Fibroblast of skin of abdomen (primary cell): ENCODE results near the gene CSNK1A1.
A peak's percentile ranks its signal among the peaks of the same experiment; 100 is the strongest.
"Not testable (repeated sequence)": the region's sequence is repeated elsewhere in the genome, so short reads cannot be mapped to it uniquely, and the experiment has no call there.

Experiments used
- DNase-seq: peaks from one replicate; pipeline ENCODE4 v3.0.0-alpha.2; 2013

Gene CSNK1A1

DNA sequence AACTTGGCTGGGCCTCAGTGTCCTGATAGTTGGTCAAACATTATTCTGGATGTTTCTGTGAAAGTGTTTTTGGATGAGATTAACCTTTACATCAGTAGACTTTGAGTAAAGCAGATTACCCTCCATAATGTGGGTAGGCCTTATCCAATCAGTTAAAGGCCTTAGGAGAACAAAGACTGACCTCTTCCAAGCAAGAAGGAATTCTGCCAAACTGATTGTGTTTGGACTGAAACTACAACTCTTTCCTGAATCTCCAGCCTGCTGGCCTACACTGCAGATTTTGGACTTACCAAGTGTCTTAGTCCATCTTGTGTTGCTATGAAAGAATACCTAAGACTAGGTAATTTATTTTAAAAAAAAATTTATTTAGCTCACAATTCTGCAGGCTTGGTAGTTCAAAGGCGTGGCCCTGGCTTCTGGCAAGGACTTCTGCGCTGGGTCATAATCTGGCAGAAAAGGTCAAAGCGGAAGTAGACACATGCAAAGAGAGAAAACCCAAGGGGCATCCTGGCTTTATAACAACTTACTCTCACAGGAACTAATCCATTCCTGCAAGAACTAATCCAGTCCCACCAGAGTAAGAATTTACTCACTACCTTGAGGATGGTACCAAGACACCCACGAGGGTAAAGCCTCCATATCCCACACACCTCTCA, 21.5 kb upstream of the CSNK1A1 start:
- DNase-seq, result no peak

DNA sequence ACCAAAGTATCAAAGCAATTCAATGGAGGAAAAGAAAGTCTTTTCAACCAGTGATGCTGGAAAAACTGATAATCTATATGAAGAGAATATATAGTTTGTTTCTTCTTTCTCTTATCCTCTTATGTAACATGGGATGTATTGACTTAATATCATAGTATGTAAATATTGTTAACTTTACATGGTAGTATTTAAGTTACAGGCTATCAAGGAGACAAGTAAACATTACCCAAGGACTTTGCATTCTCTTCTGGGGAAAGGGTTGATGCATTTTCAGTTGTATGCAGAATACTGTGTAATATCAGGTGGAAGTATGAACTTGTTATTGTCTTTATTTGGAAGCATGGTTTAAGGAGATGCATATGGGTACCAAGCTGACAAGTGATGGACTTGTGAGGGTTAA, 20.9 kb upstream of the CSNK1A1 start:
- no peak for DNase-seq

DNA sequence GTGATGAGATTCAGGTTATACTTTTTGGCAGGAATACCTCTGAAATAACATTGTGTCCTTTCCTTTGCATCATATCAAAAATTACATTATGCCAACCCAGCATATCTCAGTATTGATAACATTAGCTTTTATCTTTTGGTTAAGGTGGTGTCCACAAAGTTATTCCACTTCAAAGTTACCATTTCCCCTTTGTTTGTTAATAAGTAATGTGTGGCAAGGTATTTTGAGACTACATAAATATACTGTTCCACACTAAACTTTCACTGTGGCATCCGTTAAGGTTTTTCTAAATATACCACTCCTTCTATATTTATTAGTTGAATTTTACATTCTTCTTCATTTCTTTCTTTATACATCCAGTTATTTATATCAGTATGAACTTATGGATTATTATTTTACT, 16.0 kb upstream of the CSNK1A1 start:
- no peak for DNase-seq

DNA sequence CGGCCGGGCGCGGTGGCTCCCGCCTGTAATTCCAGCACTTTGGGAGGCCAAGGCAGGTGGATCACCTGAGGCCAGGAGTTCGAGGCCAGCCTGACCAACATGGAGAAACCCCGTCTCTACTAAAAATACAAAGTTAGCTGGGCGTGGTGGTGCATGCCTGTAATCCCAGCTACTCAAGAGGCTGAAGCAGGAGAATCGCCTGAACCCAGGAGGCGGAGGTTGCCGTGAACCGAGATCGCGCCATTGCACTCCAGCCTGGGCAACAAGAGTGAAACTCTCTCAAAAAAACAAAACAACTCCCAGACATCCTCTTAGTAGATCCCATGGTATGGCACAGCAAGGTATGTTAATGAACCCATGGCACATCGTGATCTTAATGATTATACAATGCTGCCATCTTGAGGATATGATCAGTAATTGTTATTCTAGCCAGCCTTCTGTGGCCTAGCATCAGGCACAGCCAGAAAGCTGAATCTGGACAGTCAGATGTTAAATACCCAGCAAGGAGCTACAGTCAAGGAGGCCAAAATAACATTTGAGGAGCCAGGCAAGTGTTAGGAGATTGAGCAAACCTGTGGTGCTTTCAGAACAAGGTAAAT, 13.4 kb upstream of the CSNK1A1 start:
- peak; percentile 84 for DNase-seq

DNA sequence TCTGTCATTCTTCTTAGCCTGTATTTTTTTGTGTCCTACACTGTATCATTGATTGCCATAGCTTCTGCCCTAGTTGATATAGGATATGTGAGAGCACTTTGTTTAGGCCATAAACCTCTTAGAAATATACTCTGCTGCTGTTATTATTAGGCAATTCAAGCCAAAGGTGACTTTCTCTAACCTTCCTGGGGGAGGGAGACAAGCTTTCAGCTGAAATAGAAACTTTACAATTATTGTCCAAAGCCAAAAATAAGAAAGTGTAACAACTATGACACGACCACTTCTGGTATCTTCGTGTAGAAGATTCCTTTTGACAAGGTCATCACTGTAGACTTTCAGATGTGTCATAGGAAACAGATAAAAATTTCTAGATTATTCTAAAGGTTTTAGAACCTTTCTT, 12.2 kb upstream of the CSNK1A1 start:
- peak; percentile 60 for DNase-seq

DNA sequence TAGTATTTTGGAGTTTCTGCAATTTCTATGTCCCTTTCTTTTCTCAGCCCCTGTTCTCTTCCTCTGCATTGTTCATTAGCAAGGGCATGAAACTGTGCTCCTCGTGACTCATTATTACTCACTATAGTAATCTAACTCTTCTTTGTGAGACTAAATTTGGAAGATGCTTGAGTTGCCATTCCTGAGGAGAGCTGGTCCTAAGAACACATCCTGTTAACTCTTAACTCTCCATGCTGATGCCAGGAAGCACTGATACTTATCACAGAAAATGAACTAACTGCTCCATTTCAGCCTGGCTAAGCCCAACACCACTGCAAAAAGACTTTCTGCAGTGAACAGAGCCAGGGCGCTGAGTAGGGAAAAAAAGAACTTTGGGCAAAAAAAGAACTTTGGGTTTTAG, 10.6 kb upstream of the CSNK1A1 start:
- peak; percentile 96 for DNase-seq

DNA sequence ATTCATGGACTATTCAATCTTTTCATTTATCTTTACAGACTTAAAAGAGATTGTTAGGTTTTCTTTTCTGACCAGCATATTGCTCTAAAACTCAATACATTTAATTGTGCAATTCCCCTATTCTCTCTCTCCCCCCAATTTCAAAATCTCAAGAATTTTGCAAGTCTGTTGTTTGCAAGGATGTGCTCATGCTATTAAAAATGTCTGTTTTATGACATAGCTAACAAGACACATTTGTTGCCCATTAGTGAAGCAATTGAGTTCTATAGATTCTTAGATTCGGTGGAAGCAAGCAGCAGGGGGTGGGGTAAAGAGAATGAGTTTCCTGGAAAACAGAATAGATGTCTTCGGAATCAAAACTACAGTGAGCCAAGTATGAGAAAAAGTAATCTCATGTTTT, 8.5 kb upstream of the CSNK1A1 start:
- peak; percentile 83 for DNase-seq

DNA sequence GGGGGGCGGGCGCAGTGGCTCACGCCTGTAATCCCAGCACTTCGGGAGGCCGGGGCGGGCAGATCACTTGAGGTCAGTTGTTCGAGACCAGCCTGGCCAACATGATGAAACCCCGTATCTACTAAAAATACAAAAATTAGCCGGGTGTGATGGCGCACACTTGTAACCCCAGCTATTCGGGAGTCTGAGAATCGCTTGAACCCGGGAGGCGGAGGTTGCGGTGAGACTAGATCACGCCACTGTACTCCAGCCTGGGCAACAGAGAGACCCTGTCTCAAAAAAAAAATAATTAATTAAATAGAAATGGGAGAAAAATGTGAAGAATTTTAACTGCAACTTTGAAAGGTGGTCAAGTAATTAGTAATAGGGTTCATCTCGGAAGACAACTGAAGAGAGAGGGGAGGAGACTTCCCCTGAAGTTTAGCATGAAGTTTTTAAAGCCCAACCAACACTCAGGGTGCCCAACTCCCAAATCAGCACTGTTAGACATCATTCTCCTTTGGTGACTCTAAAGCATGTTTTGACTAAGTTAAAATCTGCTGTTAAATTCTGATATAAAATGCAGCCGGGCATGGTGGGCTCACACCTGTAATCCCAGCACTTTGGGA, 1.4 kb upstream of the CSNK1A1 start:
- peak; percentile 29 for DNase-seq

DNA sequence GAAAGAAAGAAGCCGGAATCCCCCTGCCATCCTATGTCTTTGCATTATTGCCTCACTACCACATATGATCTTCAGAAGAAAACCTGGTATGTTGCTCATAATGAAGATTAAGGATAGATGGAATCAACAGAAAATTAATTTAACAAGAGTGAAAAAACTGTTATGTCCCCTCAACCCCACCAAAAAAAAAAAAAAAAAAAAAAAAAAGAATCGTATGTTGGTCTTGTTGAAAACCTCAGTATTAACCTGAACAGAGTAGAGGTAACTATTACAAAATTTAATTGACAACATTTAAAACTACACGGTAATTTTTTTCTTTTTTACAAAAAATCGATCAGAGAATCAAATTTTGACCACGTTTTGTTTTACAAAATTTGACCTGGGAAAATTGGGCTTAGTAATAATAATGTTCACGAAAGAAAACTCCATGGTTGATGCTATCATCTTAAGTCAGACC, 827 bp upstream of the CSNK1A1 start:
- no peak for DNase-seq

DNA sequence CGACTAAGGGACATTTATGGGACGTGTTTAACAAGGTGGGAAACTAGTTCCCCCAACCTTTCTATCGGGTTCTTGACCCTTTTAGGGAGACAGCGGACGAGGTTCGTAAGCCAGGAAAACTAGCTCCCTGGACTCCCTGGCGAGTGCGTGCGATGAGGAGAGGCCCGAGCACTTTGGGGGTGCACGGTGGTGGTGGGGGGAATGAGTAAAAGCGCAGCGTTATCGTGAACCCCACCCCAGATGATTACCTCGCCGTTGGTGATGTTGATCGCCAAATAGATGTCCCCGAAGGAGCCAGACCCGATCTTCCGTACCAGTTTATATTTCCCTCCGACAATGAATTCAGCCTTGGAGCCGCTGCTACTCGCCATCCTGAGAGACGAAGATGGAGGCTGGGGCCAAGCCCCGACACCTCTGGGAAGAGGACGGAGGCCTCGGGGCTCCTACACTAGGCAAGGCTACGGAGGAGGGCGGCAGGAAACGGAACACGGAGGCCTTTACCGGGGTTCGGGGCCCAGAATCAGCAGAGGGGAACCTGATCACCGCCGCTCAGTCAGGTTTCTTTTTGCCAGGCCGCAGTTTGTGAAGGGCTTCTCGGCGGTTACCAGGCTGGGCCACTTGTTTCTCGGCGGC, 529 bp downstream of the CSNK1A1 start:
- no peak for DNase-seq

DNA sequence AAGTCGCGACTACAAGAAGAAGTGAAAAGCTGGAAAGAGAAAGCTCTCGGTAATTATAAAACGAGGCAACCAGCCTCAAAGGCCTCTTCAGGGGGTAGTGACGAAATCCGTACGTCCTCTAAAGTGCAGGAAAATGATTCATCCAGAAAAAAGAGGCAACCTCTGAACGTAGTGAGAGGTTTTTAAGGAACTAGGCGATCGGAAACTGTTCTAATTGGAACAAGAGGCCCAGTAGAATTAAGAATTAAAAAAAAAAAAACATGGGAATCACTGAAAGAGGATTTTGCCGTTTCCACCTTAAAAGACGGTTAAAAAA, 1.0 kb downstream of the CSNK1A1 start:
- peak; percentile 55 for DNase-seq

DNA sequence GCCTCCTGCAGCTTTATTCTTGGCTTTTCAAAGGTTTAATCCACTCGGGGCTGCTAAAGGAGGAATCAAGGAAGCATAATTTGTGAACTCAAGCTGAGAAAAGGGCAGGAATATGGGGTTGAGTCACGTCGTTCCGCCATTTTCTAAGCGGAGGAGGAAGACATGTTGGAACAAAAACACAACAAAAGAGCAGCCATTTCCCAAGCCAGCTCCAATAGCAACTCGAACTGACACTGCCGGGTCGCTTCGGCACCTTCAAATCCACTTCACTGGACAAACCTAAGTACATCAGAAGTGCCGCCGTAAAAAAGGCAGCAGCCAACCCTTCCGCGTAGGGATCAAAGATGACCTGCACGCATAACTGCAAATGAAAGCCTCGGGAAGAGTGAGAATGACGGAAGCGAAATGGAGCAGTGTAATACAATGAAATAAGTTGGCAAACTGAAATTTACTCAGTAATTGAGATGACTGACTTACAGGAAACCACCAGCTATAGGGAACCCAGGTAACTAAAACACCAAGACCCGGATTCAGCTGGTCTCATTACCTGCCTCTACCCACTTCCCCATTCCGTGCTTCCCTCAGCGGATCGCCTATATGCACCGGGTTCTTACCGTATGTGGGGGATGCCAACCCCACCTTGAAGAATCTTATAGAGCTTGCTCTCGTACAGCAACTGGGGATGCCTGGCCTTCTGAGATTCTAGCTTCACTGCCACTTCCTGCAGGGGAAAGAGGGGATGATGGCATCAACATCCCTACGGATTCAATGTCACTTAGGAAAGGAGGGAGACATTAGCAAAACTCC, 1.6 kb downstream of the CSNK1A1 start:
- peak; percentile 50 for DNase-seq

DNA sequence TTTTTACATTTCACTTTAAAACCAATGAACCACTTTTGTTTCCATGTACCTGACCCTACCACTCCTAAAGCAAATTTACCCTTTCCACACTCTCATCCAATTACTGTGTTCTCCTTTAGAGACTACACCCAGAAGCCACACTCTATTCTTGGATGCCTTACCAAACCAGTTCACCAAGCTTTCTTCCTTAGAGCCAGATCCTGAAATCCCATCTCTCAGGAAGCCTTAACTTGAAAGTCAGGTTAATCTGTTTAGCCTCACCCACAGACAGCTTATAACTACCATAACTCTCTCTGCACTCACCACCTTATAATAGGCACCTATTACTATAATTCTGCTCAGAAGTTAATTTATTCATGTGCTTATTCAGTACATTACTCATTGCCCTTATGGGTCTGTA, 4.3 kb downstream of the CSNK1A1 start:
- no peak for DNase-seq

DNA sequence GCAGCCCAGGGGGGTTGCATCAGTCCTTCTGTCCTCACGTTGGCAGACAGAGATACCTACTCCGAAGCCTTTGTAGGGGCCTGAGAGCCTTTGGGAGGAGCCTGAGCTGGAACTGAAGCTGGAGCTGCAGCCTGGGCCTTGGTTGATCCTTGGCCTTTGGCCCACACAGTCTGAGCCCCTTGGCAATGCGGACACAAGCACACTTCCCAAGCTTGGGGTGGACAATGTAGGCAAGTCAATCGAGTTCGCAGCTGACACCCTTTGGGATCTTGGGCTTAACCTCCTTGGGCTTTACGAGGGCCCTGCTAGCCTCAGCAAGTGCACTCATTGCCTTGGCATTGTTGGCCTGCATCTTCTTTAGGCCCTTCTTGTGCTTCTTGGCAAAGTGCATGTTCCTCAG, 5.9 kb downstream of the CSNK1A1 start:
- DNase-seq, result no peak

DNA sequence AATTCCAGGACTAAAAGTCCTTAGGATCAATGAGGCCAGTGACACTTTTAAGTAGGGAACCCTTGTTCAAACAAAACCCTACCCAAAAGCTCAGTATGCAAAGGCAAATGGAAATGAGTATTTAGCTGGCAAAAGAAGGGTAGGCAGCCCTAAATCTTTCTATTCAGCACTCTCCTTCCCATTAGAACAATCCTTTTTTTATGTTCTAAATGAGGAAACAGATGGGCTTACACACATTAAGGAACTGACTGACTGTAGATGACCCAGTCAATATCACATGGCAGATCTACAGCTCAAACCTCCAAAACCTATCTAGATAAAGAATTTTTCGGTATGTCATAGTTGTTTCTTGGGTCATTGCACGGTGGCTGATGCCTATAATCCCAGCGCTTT, 7.2 kb downstream of the CSNK1A1 start:
- no peak for DNase-seq

DNA sequence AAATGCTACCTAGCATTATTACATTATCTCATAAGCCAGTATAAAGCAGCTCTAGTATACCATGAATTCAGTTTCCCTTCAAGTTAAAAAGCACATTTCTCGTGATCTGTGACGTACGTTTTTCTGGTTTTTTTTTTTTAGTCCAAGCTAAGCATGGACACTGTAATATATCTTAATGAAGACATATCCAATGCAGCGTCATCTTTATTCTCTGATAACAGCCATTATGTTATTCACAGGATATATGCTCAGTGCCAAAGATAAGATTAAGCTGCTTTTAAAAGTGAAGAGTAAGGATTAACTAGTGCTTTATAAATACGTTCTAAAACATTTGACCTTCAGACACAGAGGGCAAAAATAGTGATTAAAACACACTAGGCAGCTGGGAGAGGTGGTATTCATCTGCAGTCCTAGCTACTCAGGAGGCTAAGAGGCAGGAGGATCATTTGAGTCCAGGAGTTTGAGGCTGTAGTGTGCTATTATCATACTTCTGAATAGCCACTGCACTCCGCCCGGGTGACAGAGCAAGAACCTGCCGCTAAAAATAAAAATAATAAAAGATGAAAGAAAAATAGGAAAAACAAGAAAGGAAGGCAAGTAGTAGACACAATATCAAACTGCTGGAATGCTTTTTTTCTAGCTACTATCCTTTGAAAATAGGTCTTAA, 7.7 kb downstream of the CSNK1A1 start:
- DNase-seq, result no peak

DNA sequence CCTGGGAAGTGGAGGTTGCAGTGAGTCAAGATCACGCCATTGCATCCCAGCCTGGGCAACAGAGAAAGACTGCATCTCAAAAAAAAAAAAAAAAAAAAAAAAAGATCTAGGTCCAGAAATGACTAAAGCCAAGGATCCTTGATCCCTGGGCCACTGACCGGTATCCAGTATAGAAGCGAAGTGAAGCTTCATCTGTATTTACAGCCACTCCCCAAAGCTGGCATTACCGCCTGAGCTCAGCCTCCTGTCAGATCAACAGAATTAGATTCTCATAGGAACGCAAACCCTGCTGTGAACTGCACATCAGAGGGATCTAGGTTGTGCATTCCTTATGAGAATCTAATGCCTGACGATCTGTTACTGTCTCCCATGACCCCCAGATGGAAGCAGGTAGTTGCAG, 9.3 kb downstream of the CSNK1A1 start:
- DNase-seq, result no peak

DNA sequence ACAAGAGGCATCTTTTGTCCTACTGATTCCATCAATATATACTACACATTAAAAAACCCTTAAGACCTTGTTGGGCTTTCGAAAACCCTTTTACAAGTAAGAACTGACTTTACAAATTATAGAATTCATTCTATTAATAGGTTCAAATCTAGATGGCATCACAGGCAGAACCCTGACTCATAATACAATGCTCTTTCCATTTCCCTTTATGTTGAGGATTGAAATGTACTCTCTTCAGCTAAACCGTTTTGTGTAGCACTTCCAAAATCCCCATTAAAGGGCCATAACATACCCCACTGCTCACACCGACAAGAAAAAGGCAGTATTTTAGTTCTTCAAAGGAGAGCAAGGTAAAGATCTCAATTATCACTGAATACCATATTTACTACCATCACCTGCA, 11.2 kb downstream of the CSNK1A1 start:
- no peak for DNase-seq

DNA sequence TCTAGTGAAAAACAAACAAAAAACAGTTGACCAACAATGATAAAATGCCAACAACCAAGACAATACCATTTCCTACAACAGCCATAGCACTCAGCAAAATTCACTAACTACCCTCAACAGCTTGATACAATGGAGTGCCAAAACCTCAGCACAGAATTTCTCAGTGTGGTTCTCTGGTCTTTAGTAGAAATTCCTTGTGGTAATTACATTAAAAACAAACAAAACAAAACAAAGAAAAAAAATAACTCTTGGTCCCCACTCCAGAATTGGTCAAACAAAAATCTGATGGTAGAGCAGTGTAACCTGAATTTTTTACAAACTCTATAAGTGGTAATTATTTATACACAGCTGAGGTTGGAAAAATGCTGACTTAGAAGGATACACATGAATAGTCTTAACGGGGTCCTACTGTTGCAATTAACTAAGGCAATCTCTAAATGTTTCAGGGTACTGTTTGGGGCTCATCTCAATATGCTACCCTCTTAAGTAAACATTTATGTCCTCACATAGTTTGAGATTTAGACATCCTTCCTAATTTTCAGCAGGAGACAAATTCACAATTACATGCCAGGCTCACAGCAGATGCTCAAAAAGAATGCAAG, 13.8 kb downstream of the CSNK1A1 start:
- no peak for DNase-seq

DNA sequence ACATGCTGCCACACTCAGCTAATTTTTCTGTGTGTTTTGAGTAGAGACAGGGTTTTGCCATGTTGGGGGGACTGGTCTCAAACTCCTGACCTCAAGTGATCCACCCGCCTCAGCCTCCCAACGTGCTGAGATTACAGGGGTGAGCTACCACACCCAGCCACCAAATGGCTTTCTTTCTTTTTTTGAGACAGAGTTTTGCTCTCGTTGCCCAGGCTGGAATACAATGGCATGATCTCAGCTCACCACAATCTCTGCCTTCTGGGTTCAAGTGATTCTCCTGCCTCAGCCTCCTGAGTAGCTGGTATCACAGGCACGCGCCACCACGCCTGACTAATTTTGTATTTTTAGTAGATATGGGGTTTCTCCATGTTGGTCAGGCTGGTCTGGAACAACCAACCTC, 15.5 kb downstream of the CSNK1A1 start:
- DNase-seq, result not testable (repeated sequence)

DNA sequence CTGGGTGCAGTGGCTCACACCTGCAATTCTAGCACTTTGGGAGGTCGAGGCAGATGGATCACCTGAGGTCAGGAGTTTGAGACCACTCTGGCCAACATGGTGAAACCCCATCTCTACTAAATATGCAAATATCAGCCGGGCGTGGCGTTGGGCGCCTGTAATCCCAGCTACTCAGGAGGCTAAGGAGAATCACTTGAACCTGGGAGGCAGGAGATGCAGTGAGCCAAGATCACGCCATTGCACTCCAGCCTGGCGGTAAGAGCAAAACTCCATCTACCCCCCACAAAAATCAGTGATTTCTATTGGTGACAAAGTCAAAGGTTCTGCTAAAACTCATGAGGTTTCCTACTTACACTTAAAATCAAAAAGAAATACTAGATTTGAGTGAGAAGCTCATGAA, 18.8 kb downstream of the CSNK1A1 start:
- DNase-seq, result no peak

DNA sequence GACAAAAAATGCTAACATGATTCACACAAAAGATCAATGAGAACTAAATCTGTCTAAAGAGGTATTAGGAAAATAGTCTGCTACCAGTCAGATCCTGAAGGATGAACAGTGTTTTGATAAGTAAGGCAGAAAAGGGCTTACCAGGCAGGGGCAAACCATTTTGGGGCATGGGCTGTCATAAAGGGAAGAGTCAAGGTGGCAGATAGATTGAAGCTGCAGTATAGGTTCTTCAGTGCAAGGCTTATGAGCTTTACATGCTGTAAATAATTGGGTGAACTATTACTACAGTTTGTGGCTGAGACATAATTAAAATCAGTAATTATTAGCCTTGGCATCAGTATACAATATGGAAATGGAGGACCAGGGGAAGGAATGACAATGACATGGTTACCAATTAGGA, 21.8 kb downstream of the CSNK1A1 start:
- DNase-seq, result no peak
